HUES64 (cell line): ENCODE data around the gene GREM1.

Experiments
- H3K27ac ChIP-seq: 2 replicates; pipeline ENCODE4 v1.7.0; 2013; ENCODE audit warnings: low read depth, low read length, inconsistent platforms
- H3K27me3 ChIP-seq: 2 replicates; pipeline ENCODE4 v1.6.1; 2013; ENCODE audit warnings: mild to moderate bottlenecking, low read length; ENCODE audit not compliant: insufficient read depth
- H3K36me3 ChIP-seq: 2 replicates; pipeline ENCODE4 v1.6.1; 2013; ENCODE audit warnings: mild to moderate bottlenecking, low read length; ENCODE audit not compliant: insufficient read depth
- H3K4me1 ChIP-seq: 2 replicates; pipeline ENCODE4 v1.6.1; 2013; ENCODE audit warnings: mild to moderate bottlenecking, low read length, moderate library complexity; ENCODE audit not compliant: insufficient read depth
- H3K4me3 ChIP-seq: 2 replicates; pipeline ENCODE4 v1.5.1; 2013; ENCODE audit warnings: mild to moderate bottlenecking, low read length, moderate library complexity
- H3K9ac ChIP-seq: 2 replicates; pipeline ENCODE4 v1.6.1; 2013; ENCODE audit warnings: mild to moderate bottlenecking, low read depth, low read length
- H3K9me3 ChIP-seq: 2 replicates; pipeline ENCODE4 v1.6.1; 2013; ENCODE audit warnings: low read depth, low read length; ENCODE audit not compliant: insufficient read depth
- WGBS: fragments of 150-250, 120-280 bp; methylation state at CpG from one replicate; pipeline ENCODE4 v1.1.7; 2013; ENCODE audit warnings: missing lambda C conversion rate; 5-methylcytosine and 5-hydroxymethylcytosine counted together

The GREM1 gene

GRCh38 chr15:32733281-32733680 is 15.5 kb downstream of the GREM1 start:
- no peak overlapping the region for H3K27ac ChIP-seq
- WGBS: 63% methylated on average over 3 of the region's 3 CpGs

GRCh38 chr15:32735989-32736700 is 18.3 kb downstream of the GREM1 start:
- no peaks in the 10 kb centered on the region for H3K9me3 ChIP-seq
- no peaks in the 10 kb centered on the region for H3K27me3 ChIP-seq
- no peak overlapping the region for H3K9ac ChIP-seq
- 96% methylated on average over 2 of the region's 2 CpGs for WGBS
- peaks cover 2% of the 10 kb centered on the region for H3K4me1 ChIP-seq
- no peak overlapping the region for H3K4me3 ChIP-seq
- no peak overlapping the region; the same call in 1 of the 2 replicates for H3K27ac ChIP-seq
- peaks cover 12% of the 10 kb centered on the region; the same call in 1 of the 2 replicates for H3K36me3 ChIP-seq

More at GRCh38 chr15:32733281-32733680, 15.5 kb downstream of the GREM1 start:
- no peaks in the 10 kb centered on the region for H3K27me3 ChIP-seq
- H3K9ac ChIP-seq: no peak overlapping the region
- H3K9me3 ChIP-seq: no peaks in the 10 kb centered on the region
- H3K36me3 ChIP-seq: peaks cover 12% of the 10 kb centered on the region; the same call in 1 of the 2 replicates
- H3K4me3 ChIP-seq: no peak overlapping the region
- H3K4me1 ChIP-seq: peaks cover 17% of the 10 kb centered on the region

DNA sequence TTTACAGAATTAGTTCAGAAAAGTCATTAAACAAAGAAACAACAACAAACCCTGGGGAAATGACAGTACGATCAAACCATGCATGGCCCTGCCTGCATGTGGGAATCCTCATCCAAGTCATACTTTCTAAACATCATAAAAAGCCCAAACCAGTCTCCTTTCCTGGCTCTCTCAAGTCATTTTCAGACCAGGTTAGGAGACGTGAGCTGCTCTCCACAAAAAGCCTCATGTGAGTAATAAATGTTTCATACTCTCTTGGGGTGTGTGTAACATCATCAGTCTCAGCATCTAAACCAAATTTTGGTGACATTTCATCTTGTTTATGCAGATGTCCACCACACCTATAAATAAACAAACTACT is 18.9 kb downstream of the GREM1 start:
- 91% methylated on average over 2 of the region's 2 CpGs for WGBS

DNA sequence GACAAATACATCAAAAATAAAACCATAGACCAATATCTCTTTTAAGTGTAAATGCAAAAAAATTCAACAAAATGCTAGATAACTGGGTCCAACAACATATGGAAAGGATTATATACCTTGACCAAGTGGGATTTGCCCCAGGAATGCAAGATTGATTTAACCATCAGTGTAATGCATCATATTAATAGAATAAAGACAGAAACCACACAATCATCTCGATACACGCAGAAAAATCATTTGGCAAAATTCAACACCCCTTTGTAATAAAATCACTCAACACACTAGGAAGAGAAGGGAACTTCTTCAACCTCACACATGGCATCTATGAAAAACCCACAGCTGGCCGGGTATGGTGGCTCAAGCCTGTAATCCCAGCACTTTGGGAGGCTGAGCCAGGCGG is 19.5 kb downstream of the GREM1 start:
- WGBS: 98% methylated on average over 4 of the region's 4 CpGs

More for the DNA sequence above, 18.9 kb downstream of the GREM1 start:
- Histone ChIP-seq H3K9ac (no peak overlapping the region), H3K27me3 (no peaks in the 10 kb centered on the region), H3K9me3 (no peaks in the 10 kb centered on the region), H3K36me3 (peaks cover 12% of the 10 kb centered on the region; the same call in 1 of the 2 replicates), H3K4me3 (no peak overlapping the region), H3K4me1 (no peaks in the 10 kb centered on the region), H3K27ac (no peak overlapping the region)

GRCh38 chr15:32738666-32739065 is 20.9 kb downstream of the GREM1 start:
- no peaks in the 10 kb centered on the region for H3K9me3 ChIP-seq
- 94% methylated on average over 1 of the region's 1 CpG for WGBS

More for the DNA sequence above, 19.5 kb downstream of the GREM1 start:
- no peak overlapping the region for H3K27ac ChIP-seq
- no peak overlapping the region for H3K4me3 ChIP-seq
- no peaks in the 10 kb centered on the region for H3K27me3 ChIP-seq
- H3K4me1 ChIP-seq: no peaks in the 10 kb centered on the region
- no peak overlapping the region for H3K9ac ChIP-seq
- no peaks in the 10 kb centered on the region for H3K9me3 ChIP-seq
- peaks cover 12% of the 10 kb centered on the region; the same call in 1 of the 2 replicates for H3K36me3 ChIP-seq

GRCh38 chr15:32739522-32740063 is 21.8 kb downstream of the GREM1 start:
- Histone ChIP-seq H3K9ac (no peak overlapping the region), H3K27ac (no peak overlapping the region), H3K36me3 (no peaks in the 10 kb centered on the region; the same call in 1 of the 2 replicates), H3K4me1 (no peaks in the 10 kb centered on the region), H3K9me3 (no peaks in the 10 kb centered on the region), H3K4me3 (no peak overlapping the region), H3K27me3 (no peaks in the 10 kb centered on the region)
- WGBS: 93% methylated on average over 1 of the region's 1 CpG

More at GRCh38 chr15:32738666-32739065, 20.9 kb downstream of the GREM1 start:
- no peaks in the 10 kb centered on the region for H3K27me3 ChIP-seq
- H3K9ac ChIP-seq: no peak overlapping the region
- no peak overlapping the region for H3K4me3 ChIP-seq
- no peak overlapping the region for H3K27ac ChIP-seq
- H3K36me3 ChIP-seq: peaks cover 4% of the 10 kb centered on the region; the same call in 1 of the 2 replicates
- no peaks in the 10 kb centered on the region for H3K4me1 ChIP-seq

GRCh38 chr15:32743411-32744140 is 25.8 kb downstream of the GREM1 start:
- 76% methylated on average over 4 of the region's 5 CpGs for WGBS
- H3K27ac ChIP-seq: no peak overlapping the region
- H3K9me3 ChIP-seq: no peaks in the 10 kb centered on the region
- 0 out of 2 replicates have a peak, but pooled peaks cover 4% of the 10 kb centered on the region for H3K4me1 ChIP-seq
- H3K27me3 ChIP-seq: no peaks in the 10 kb centered on the region
- no peak overlapping the region for H3K4me3 ChIP-seq
- no peak overlapping the region for H3K9ac ChIP-seq
- H3K36me3 ChIP-seq: no peaks in the 10 kb centered on the region

GRCh38 chr15:32746116-32746857 is 28.5 kb downstream of the GREM1 start:
- no peak overlapping the region for H3K9ac ChIP-seq
- H3K27ac ChIP-seq: no peak overlapping the region
- H3K4me1 ChIP-seq: 0 out of 2 replicates have a peak, but pooled peaks cover 4% of the 10 kb centered on the region
- H3K9me3 ChIP-seq: no peaks in the 10 kb centered on the region
- WGBS: 97% methylated on average over 4 of the region's 4 CpGs
- no peaks in the 10 kb centered on the region for H3K27me3 ChIP-seq
- H3K36me3 ChIP-seq: no peaks in the 10 kb centered on the region
- H3K4me3 ChIP-seq: no peak overlapping the region

GRCh38 chr15:32747921-32748342 is 30.1 kb downstream of the GREM1 start:
- H3K4me1 ChIP-seq: 0 out of 2 replicates have a peak, but pooled peaks cover 4% of the 10 kb centered on the region

GRCh38 chr15:32750979-32751378 is 33.2 kb downstream of the GREM1 start:
- H3K4me1 ChIP-seq: 0 out of 2 replicates have a peak, but pooled peaks cover 4% of the 10 kb centered on the region
- no peaks in the 10 kb centered on the region for H3K36me3 ChIP-seq
- H3K27ac ChIP-seq: no peak overlapping the region
- H3K9me3 ChIP-seq: no peaks in the 10 kb centered on the region
- WGBS: 60% methylated on average over 3 of the region's 3 CpGs
- H3K27me3 ChIP-seq: no peaks in the 10 kb centered on the region
- H3K9ac ChIP-seq: no peak overlapping the region
- no peak overlapping the region for H3K4me3 ChIP-seq

More at GRCh38 chr15:32747921-32748342, 30.1 kb downstream of the GREM1 start:
- WGBS: 86% methylated on average over 4 of the region's 4 CpGs
- H3K27ac ChIP-seq: no peak overlapping the region
- no peaks in the 10 kb centered on the region for H3K27me3 ChIP-seq
- no peaks in the 10 kb centered on the region for H3K9me3 ChIP-seq
- H3K36me3 ChIP-seq: no peaks in the 10 kb centered on the region
- H3K9ac ChIP-seq: no peak overlapping the region
- no peak overlapping the region for H3K4me3 ChIP-seq
